H1 (cell line): ENCODE data around the gene TBRG4. TPM values are rescaled to one million over a fixed set of nuclear protein-coding genes. Genes with fewer than 3 reads are reported as not detected.

Experiments
- CTCF ChIA-PET: fragments of 300-600 bp; sonication (Branson Sonifier 250); formaldehyde crosslinking; loops from one replicate; lab custom pipeline; 2021; ENCODE audit not compliant: partially characterized antibody; lab: Charles Lee
- POLR2A ChIA-PET: fragments of 300-600 bp; sonication (Branson Sonifier 250); formaldehyde crosslinking; loops from one replicate; lab custom pipeline; 2021; ENCODE audit warnings: inconsistent platforms; ENCODE audit not compliant: partially characterized antibody; lab: Charles Lee
- DNase-seq, 2 experiments: peaks; one replicate each; pipeline versions ENCODE4 v3.0.0 to v3.0.0-alpha.2; 2010 to 2022; ENCODE audit warnings: low spot score in 2 of 2, low read depth in 1 of 2, mixed read lengths in 1 of 2
- FAIRE-seq: peaks from 2 replicates; lab custom pipeline; 2011; peaks lifted over from hg19 to GRCh38; lab: Jason Lieb, UNC
- H2AFZ ChIP-seq: 2 replicates; pipeline ENCODE4 v1.8.1; 2012; ENCODE audit warnings: low read length, inconsistent platforms
- H2AK5ac ChIP-seq: 2 replicates; pipeline ENCODE4 v1.6.1; 2013; ENCODE audit warnings: low read depth, low read length
- H2BK120ac ChIP-seq: replicated peaks from 2 replicates; pipeline ENCODE3; 2013; ENCODE audit warnings: low read depth, low read length, inconsistent platforms
- H2BK12ac ChIP-seq: 2 replicates; pipeline ENCODE4 v1.6.1; 2013; ENCODE audit warnings: low read depth, low read length
- H2BK15ac ChIP-seq: 2 replicates; pipeline ENCODE4 v1.6.1; 2013; ENCODE audit warnings: low read length
- H2BK20ac ChIP-seq: 2 replicates; pipeline ENCODE4 v1.6.1; 2013; ENCODE audit warnings: low read length
- H2BK5ac ChIP-seq: 2 replicates; pipeline ENCODE4 v1.6.1; 2013; ENCODE audit warnings: low read depth, low read length
- H3K14ac ChIP-seq: 2 replicates; pipeline ENCODE4 v1.6.1; 2013; ENCODE audit warnings: inconsistent platforms; ENCODE audit not compliant: insufficient read length
- H3K18ac ChIP-seq: 2 replicates; pipeline ENCODE4 v1.6.1; 2013; ENCODE audit warnings: low read length; ENCODE audit errors: extremely low read depth
- H3K23ac ChIP-seq: 2 replicates; pipeline ENCODE4 v1.6.1; 2013; ENCODE audit warnings: inconsistent platforms; ENCODE audit not compliant: insufficient read length
- H3K23me2 ChIP-seq: 2 replicates; pipeline ENCODE4 v1.6.1; 2013; ENCODE audit warnings: low read depth, low read length
- H3K27ac ChIP-seq: 2 replicates; pipeline ENCODE4 v1.6.1; 2011; ENCODE audit warnings: low read depth, low read length, inconsistent platforms
- H3K27me3 ChIP-seq, 4 experiments: replicated peaks in 1 of 4; 1 replicate in 1 of 4; 2 replicates in 3 of 4; pipeline versions ENCODE4 v1.6.1 to v1.8.1; 2011 to 2013; ENCODE audit warnings: low read length in 3 of 4, mild to moderate bottlenecking in 3 of 4, inconsistent platforms in 2 of 4, mixed read lengths in 2 of 4, moderate library complexity in 1 of 4; ENCODE audit not compliant: control insufficient read depth in 3 of 4, insufficient read depth in 3 of 4; ENCODE audit errors: extremely low read depth in 1 of 4
- H3K36me3 ChIP-seq, 4 experiments: 2 replicates each; pipeline versions ENCODE4 v1.6.1 to v1.8.1; 2011 to 2013; ENCODE audit warnings: mild to moderate bottlenecking in 4 of 4, low read length in 3 of 4, moderate library complexity in 2 of 4, control low read depth in 1 of 4, inconsistent platforms in 1 of 4; ENCODE audit not compliant: insufficient read depth in 4 of 4, control insufficient read depth in 2 of 4
- H3K4ac ChIP-seq: replicated peaks from 2 replicates; pipeline ENCODE3; 2013; ENCODE audit warnings: low read length, low read depth, mixed read lengths, inconsistent platforms; ENCODE audit not compliant: insufficient read length
- H3K4me1 ChIP-seq, 4 experiments: replicated peaks in 1 of 4; 1 replicate in 1 of 4; 2 replicates in 3 of 4; pipeline versions ENCODE4 v1.6.1 to v1.8.1; 2011 to 2013; ENCODE audit warnings: low read length in 3 of 4, inconsistent platforms in 2 of 4, mixed read lengths in 1 of 4; ENCODE audit not compliant: insufficient read depth in 4 of 4, control insufficient read depth in 3 of 4
- H3K4me2 ChIP-seq, 2 experiments: 2 replicates each; pipeline versions ENCODE4 v1.6.1 to v1.8.1; 2011 to 2013; ENCODE audit warnings: low read depth in 2 of 2, low read length in 2 of 2, control low read depth in 1 of 2, inconsistent platforms in 1 of 2, mild to moderate bottlenecking in 1 of 2; ENCODE audit not compliant: insufficient read depth in 1 of 2
- H3K4me3 ChIP-seq, 4 experiments: fragments of 200-600, 300-600 bp in 1 of 4; sonication (generic), shearing (Covaris generic), sonication (Bioruptor Twin) in 1 of 4; 2 replicates each; pipeline versions ENCODE4 v1.5.1 to v1.8.1; 2011 to 2016; ENCODE audit warnings: low read length in 4 of 4, low read depth in 3 of 4, control low read depth in 2 of 4, inconsistent platforms in 2 of 4, mild to moderate bottlenecking in 2 of 4, mixed read lengths in 1 of 4, moderate library complexity in 1 of 4; ENCODE audit not compliant: insufficient read depth in 2 of 4; ENCODE audit errors: extremely low read depth in 1 of 4
- H3K56ac ChIP-seq: replicated peaks from 2 replicates; pipeline ENCODE3; 2013; ENCODE audit warnings: low read depth, mild to moderate bottlenecking, mixed read lengths, low read length, inconsistent platforms; ENCODE audit not compliant: insufficient read length
- H3K79me1 ChIP-seq: 2 replicates; pipeline ENCODE4 v1.6.1; 2013; ENCODE audit warnings: low read depth, low read length, control low read depth
- H3K79me2 ChIP-seq, 2 experiments: 2 replicates each; pipeline versions ENCODE4 v1.6.1 to v1.8.1; 2012 to 2013; ENCODE audit warnings: low read length in 2 of 2, mild to moderate bottlenecking in 2 of 2, inconsistent platforms in 1 of 2; ENCODE audit not compliant: insufficient read depth in 2 of 2, control insufficient read depth in 1 of 2
- H3K9ac ChIP-seq, 4 experiments: replicated peaks in 1 of 4; 1 replicate in 1 of 4; 2 replicates in 3 of 4; pipeline versions ENCODE4 v1.6.1 to v1.8.1; 2011 to 2013; ENCODE audit warnings: low read depth in 3 of 4, low read length in 3 of 4, control low read depth in 2 of 4, mild to moderate bottlenecking in 2 of 4, moderate library complexity in 2 of 4, inconsistent platforms in 1 of 4; ENCODE audit errors: extremely low read depth in 1 of 4
- H3K9me3 ChIP-seq, 2 experiments: 2 replicates each; pipeline versions ENCODE4 v1.6.1 to v1.8.1; 2012 to 2013; ENCODE audit warnings: mild to moderate bottlenecking in 2 of 2, moderate library complexity in 2 of 2, control low read depth in 1 of 2, inconsistent platforms in 1 of 2, low read depth in 1 of 2, low read length in 1 of 2, mixed read lengths in 1 of 2; ENCODE audit not compliant: insufficient read depth in 2 of 2
- H4K20me1 ChIP-seq, 2 experiments: replicated peaks in 1 of 2; 2 replicates each; pipeline versions ENCODE3 to v1.8.1; 2011 to 2013; ENCODE audit warnings: inconsistent platforms in 2 of 2, low read length in 2 of 2, mild to moderate bottlenecking in 1 of 2; ENCODE audit not compliant: insufficient read depth in 2 of 2, control insufficient read depth in 1 of 2
- H4K5ac ChIP-seq: 2 replicates; pipeline ENCODE4 v1.6.1; 2013; ENCODE audit warnings: low read length, low read depth, mixed read lengths, inconsistent platforms; ENCODE audit not compliant: insufficient read length
- H4K8ac ChIP-seq: 2 replicates; pipeline ENCODE4 v1.8.0; 2013; ENCODE audit warnings: mild to moderate bottlenecking, moderate library complexity, low read length, inconsistent platforms; ENCODE audit not compliant: insufficient read depth; ENCODE audit errors: extremely low read depth
- H4K91ac ChIP-seq: replicated peaks from 2 replicates; pipeline ENCODE3; 2013; ENCODE audit warnings: low read length, mixed read lengths, inconsistent platforms; ENCODE audit not compliant: insufficient read length
- ATF2 ChIP-seq: IDR thresholded peaks from 2 replicates; pipeline ENCODE4 v1.6.1; 2012; ENCODE audit warnings: low read length, inconsistent platforms
- BCL11A ChIP-seq, 2 experiments: IDR thresholded peaks; one replicate each; pipeline ENCODE4 v1.6.1; 2011; ENCODE audit warnings: low read depth in 2 of 2, low read length in 2 of 2, mild to moderate bottlenecking in 2 of 2
- CBX8 ChIP-seq: fragments of 300-800, 300-1000 bp; sonication (generic); IDR thresholded peaks from 2 replicates; pipeline ENCODE4 v1.7.1; 2016; ENCODE audit warnings: low read depth, low read length, borderline replicate concordance
- CEBPB ChIP-seq: IDR thresholded peaks from 2 replicates; pipeline ENCODE4 v1.6.1; 2012; ENCODE audit warnings: low read depth, low read length
- CTBP2 ChIP-seq: IDR thresholded peaks from 2 replicates; pipeline ENCODE4 v1.7.0; 2011; ENCODE audit warnings: borderline replicate concordance, mild to moderate bottlenecking, moderate library complexity, mixed read lengths, low read length; ENCODE audit not compliant: insufficient read depth, insufficient read length
- HDAC6 ChIP-seq: IDR thresholded peaks from one replicate; pipeline ENCODE4 v1.7.1; 2012; ENCODE audit warnings: low read depth, mild to moderate bottlenecking, inconsistent platforms, low read length, moderate library complexity
- JUN ChIP-seq: IDR thresholded peaks from 2 replicates; pipeline ENCODE4 v1.6.1; 2011; ENCODE audit warnings: low read depth, mild to moderate bottlenecking, improper control_type of control experiment, low read length
- KDM1A ChIP-seq: fragments of 200-600, 300-600 bp; sonication (generic); IDR thresholded peaks from 2 replicates; pipeline ENCODE4 v1.7.1; 2016; ENCODE audit warnings: mild to moderate bottlenecking, low read length, borderline replicate concordance
- MAFK ChIP-seq: IDR thresholded peaks from 2 replicates; pipeline ENCODE4 v1.6.1; 2012; ENCODE audit warnings: low read depth, mild to moderate bottlenecking, improper control_type of control experiment, low read length
- MAX ChIP-seq: IDR thresholded peaks from 2 replicates; pipeline ENCODE4 v1.6.1; 2012; ENCODE audit warnings: inconsistent platforms
- PHF8 ChIP-seq: fragments of 200-600 bp; sonication (generic); conservative IDR thresholded peaks from 2 replicates; pipeline ENCODE4 v1.7.1; 2012; ENCODE audit warnings: low read depth, mild to moderate bottlenecking, inconsistent platforms, low read length, moderate library complexity
- RFX5 ChIP-seq: IDR thresholded peaks from 2 replicates; pipeline ENCODE4 v1.6.1; 2011; ENCODE audit warnings: low read depth, low read length, improper control_type of control experiment, borderline replicate concordance
- TBP ChIP-seq: IDR thresholded peaks from 2 replicates; pipeline ENCODE4 v1.6.1; 2011; ENCODE audit warnings: low read depth, low read length, improper control_type of control experiment
- WGBS, 2 experiments: shearing (Covaris generic) in 1 of 2; methylation state at CpG; one replicate each; pipeline versions ENCODE4 v1.1.6 to v1.1.7; 2013 to 2015; ENCODE audit warnings: low lambda C conversion rate in 2 of 2, mixed read lengths in 2 of 2, inconsistent platforms in 1 of 2, low coverage in 1 of 2, missing lambda C conversion rate in 1 of 2; ENCODE audit not compliant: insufficient replicate concordance in 2 of 2, insufficient coverage in 1 of 2, insufficient read length in 1 of 2; ENCODE audit errors: extremely low coverage in 1 of 2, missing lambda C conversion rate in 1 of 2; 5-methylcytosine and 5-hydroxymethylcytosine counted together
- polyA plus RNA-seq, 7 experiments: library from polyadenylated mRNA; depleted of rRNA in 3 of 7; stranded (reverse) in 5 of 7; unstranded in 2 of 7; fragments of >200 nt in 5 of 7; fragments of 200-250 nt in 2 of 7; gene quantifications; 1 replicate in 5 of 7; 2 replicates in 1 of 7; 4 replicates in 1 of 7; pipeline versions ENCODE4 v1.2.1 to v1.2.3, GENCODE V29; 2011 to 2013; ENCODE audit warnings: missing spikeins in 2 of 7, mixed read lengths in 2 of 7
- total RNA-seq: library from RNA; stranded (reverse); fragmentation: NEBNext Ultra II Directional; extraction: Animal tissue kit (Norgen Biotek cat#: 25700); gene quantifications from 2 replicates; pipeline ENCODE4 v1.2.1, GENCODE V29; 2021

Gene TBRG4
- total and polyA plus RNA-seq, 2 of the 8 experiments (the other 6 are each of a cell fraction or from before 2014, with no cell fraction given), result 110 to 137 TPM

GRCh38 chr7:45057878-45058277 lies 53.6 kb downstream of the TBRG4 start:
- Histone ChIP-seq H3K27ac (no peak overlapping the region), H2BK15ac (no peak overlapping the region), H3K18ac (no peak overlapping the region), H3K56ac (no peak overlapping the region), H2BK5ac (no peak overlapping the region), H2BK20ac (no peak overlapping the region), H2AK5ac (no peak overlapping the region), H3K14ac (no peak overlapping the region), H2AFZ (no peak overlapping the region), H3K23ac (no peak overlapping the region), H3K79me1 (no peaks in the 10 kb centered on the region), H3K4ac (no peak overlapping the region), H3K4me3 (no peak overlapping the region), H2BK12ac (no peak overlapping the region), H3K4me1 (no peaks in the 10 kb centered on the region), H3K79me2 (peaks cover 0 to 3% of the 10 kb centered on the region in 2 experiments; a peak in 1 of 4 replicates), H4K8ac (no peak overlapping the region), H4K91ac (no peak overlapping the region), H4K20me1 (peaks cover 0 to 5% of the 10 kb centered on the region in 2 experiments), H3K23me2 (no peaks in the 10 kb centered on the region), H3K9ac (no peak overlapping the region), H3K36me3 (no peaks in the 10 kb centered on the region), H3K27me3 (no peaks in the 10 kb centered on the region), H4K5ac (no peak overlapping the region), H2BK120ac (no peak overlapping the region), H3K9me3 (no peaks in the 10 kb centered on the region), H3K4me2 (no peak overlapping the region)
- ChIA-PET POLR2A (interaction anchor here (0.7 kb wide), 1 partner anchor 37 kb away, joined by 3 read pairs; no protein-coding TSS in a partner anchor), CTCF (no interaction called here)
- no peak for DNase-seq
- WGBS, 2 experiments, result 92% methylated on average over 5 of the region's 5 CpGs; no CpG with 5 or more reads in 1 of the 2 experiments
- no peak for FAIRE-seq
- TF ChIP-seq HDAC6, result no peak
- TF ChIP-seq TBP, result no peak
- TF ChIP-seq MAX, result no peak
- no peak for TF ChIP-seq JUN
- no peak for TF ChIP-seq BCL11A (IDR thresholded peaks at IDR 0.05; ENCODE audit: low read depth in 2 of 2, low read length in 2 of 2)
- TF ChIP-seq CTBP2, result no peak
- TF ChIP-seq MAFK, result no peak
- no peak for TF ChIP-seq CBX8
- TF ChIP-seq PHF8, result no peak
- TF ChIP-seq KDM1A, result no peak
- no peak for TF ChIP-seq RFX5
- TF ChIP-seq ATF2, result no peak
- TF ChIP-seq CEBPB, result no peak
